ENCODE data around the gene ASIP. TPM values are rescaled to one million over a fixed set of nuclear protein-coding genes. Genes with fewer than 3 reads are reported as not detected.

ASIP gene
- total RNA-seq, 1 donor from 2014 or later = not detected

- Mint-ChIP-seq H3K9me3 (ENCODE audit: unreplicated experiment) (no peaks in the 10 kb centered on the region), H3K4me3 (ENCODE audit: unreplicated experiment) (no peak overlapping the region), H3K27me3 (ENCODE audit: unreplicated experiment) (peaks cover 5% of the 10 kb centered on the region), H3K4me1 (ENCODE audit: unreplicated experiment) (peaks cover 3% of the 10 kb centered on the region), H3K27ac (ENCODE audit: unreplicated experiment) (no peak overlapping the region), H3K36me3 (ENCODE audit: low read depth, unreplicated experiment) (peaks cover 3% of the 10 kb centered on the region)
- TF ChIP-seq CTCF (IDR thresholded peaks at IDR 0.05; ENCODE audit: unreplicated experiment) = peak; percentile 90
- DNase-seq (ENCODE audit: low spot score) = peak; percentile 92
Observed at GRCh38 chr20:34312544-34313217, 71.5 kb downstream of the ASIP start.

GRCh38 chr20:34315236-34315635 lies 74.0 kb downstream of the ASIP start:
- no peaks in the 10 kb centered on the region for H3K9me3 Mint-ChIP-seq (ENCODE audit: unreplicated experiment)
- peaks cover 7% of the 10 kb centered on the region for H3K36me3 Mint-ChIP-seq (ENCODE audit: low read depth, unreplicated experiment)
- H3K4me3 Mint-ChIP-seq (ENCODE audit: unreplicated experiment) = no peak overlapping the region
- DNase-seq (ENCODE audit: low spot score) = no peak
- H3K27ac Mint-ChIP-seq (ENCODE audit: unreplicated experiment) = no peak overlapping the region
- peaks cover 3% of the 10 kb centered on the region for H3K4me1 Mint-ChIP-seq (ENCODE audit: unreplicated experiment)
- TF ChIP-seq CTCF (IDR thresholded peaks at IDR 0.05; ENCODE audit: unreplicated experiment) = no peak
- peaks cover 8% of the 10 kb centered on the region for H3K27me3 Mint-ChIP-seq (ENCODE audit: unreplicated experiment)

GRCh38 chr20:34316196-34316814 lies 75.1 kb downstream of the ASIP start:
- Mint-ChIP-seq H3K27me3 (ENCODE audit: unreplicated experiment) (peaks cover 8% of the 10 kb centered on the region), H3K4me3 (ENCODE audit: unreplicated experiment) (no peak overlapping the region), H3K9me3 (ENCODE audit: unreplicated experiment) (no peaks in the 10 kb centered on the region), H3K4me1 (ENCODE audit: unreplicated experiment) (peaks cover 3% of the 10 kb centered on the region), H3K27ac (ENCODE audit: unreplicated experiment) (no peak overlapping the region), H3K36me3 (ENCODE audit: low read depth, unreplicated experiment) (peaks cover 7% of the 10 kb centered on the region)
- TF ChIP-seq CTCF (IDR thresholded peaks at IDR 0.05; ENCODE audit: unreplicated experiment) = no peak
- no peak for DNase-seq (ENCODE audit: low spot score)

Other genes with a start within 250 kb of the ASIP start
- 168 TPM for gene RALY, start 247.5 kb upstream of the ASIP start, total RNA-seq (ENCODE audit: unreplicated experiment)
- 107 TPM for gene EIF2S2, start 129.2 kb upstream of the ASIP start, total RNA-seq (ENCODE audit: unreplicated experiment)
- gene AHCY, start 61.9 kb downstream of the ASIP start, total RNA-seq (ENCODE audit: unreplicated experiment) = 165 TPM
- gene ITCH, start 121.8 kb downstream of the ASIP start, total RNA-seq (ENCODE audit: unreplicated experiment) = 46.8 TPM